SK-N-SH (cell line): ENCODE data around the gene CSNK1D.
"Not testable (repeated sequence)": the region's sequence is repeated elsewhere in the genome, so short reads cannot be mapped to it uniquely, and the experiment has no call there.

Experiments
- CTCF ChIP-seq: fragments of 200-600 bp; sonication (generic); IDR thresholded peaks from 2 replicates; pipeline ENCODE4 v1.6.1; 2017; ENCODE audit warnings: antibody characterized with exemption, mild to moderate bottlenecking, moderate library complexity
- EZH2phosphoT487 ChIP-seq: fragments of 200-600 bp; sonication (generic); IDR thresholded peaks from 2 replicates; pipeline ENCODE4 v1.6.1; 2017; ENCODE audit warnings: low read depth, mixed run types, mild to moderate bottlenecking, antibody characterized with exemption, moderate library complexity, borderline replicate concordance
- FOSL2 ChIP-seq: IDR thresholded peaks from 2 replicates; pipeline ENCODE4 v1.4.0; 2012; ENCODE audit warnings: low read depth, mild to moderate bottlenecking, moderate library complexity, borderline replicate concordance
- GABPA ChIP-seq: IDR thresholded peaks from 2 replicates; pipeline ENCODE4 v1.4.0; 2012; ENCODE audit warnings: low read depth, mild to moderate bottlenecking
- IRF3 ChIP-seq: fragments of 150-350 bp; IDR thresholded peaks from 2 replicates; pipeline ENCODE4 v1.6.1; 2016; ENCODE audit warnings: mild to moderate bottlenecking, low read depth, low read length
- POLR2AphosphoS5 ChIP-seq: IDR thresholded peaks from 2 replicates; pipeline ENCODE4 v1.6.1; 2012; ENCODE audit warnings: low read depth, low read length
- RAD21 ChIP-seq: IDR thresholded peaks from 2 replicates; pipeline ENCODE4 v1.6.1; 2012; ENCODE audit warnings: mild to moderate bottlenecking, low read length
- RFX5 ChIP-seq: IDR thresholded peaks from 2 replicates; pipeline ENCODE4 v1.6.1; 2012; ENCODE audit warnings: mild to moderate bottlenecking, improper control_type of control experiment, low read length
- SIN3A ChIP-seq: IDR thresholded peaks from 2 replicates; pipeline ENCODE4 v1.6.1; 2012; ENCODE audit warnings: low read depth, mild to moderate bottlenecking, low read length, moderate library complexity, borderline replicate concordance
- SMC3 ChIP-seq: IDR thresholded peaks from 2 replicates; pipeline ENCODE4 v1.6.1; 2012; ENCODE audit warnings: low read depth, low read length, improper control_type of control experiment
- ZBTB33 ChIP-seq: IDR thresholded peaks from 2 replicates; pipeline ENCODE4 v1.4.0; 2012; ENCODE audit warnings: low read depth, borderline replicate concordance
- TF ChIP-seq, protein P1 (sequence below): IDR thresholded peaks from 2 replicates; pipeline ENCODE4 v1.6.1; 2012; ENCODE audit warnings: mild to moderate bottlenecking, low read depth, low read length, moderate library complexity

- TF ChIP-seq SMC3, EZH2phosphoT487, FOSL2, CTCF, RAD21, GABPA, RFX5, ZBTB33, POLR2AphosphoS5, SIN3A, IRF3: not testable (repeated sequence)
- TF ChIP-seq, protein P1, sequence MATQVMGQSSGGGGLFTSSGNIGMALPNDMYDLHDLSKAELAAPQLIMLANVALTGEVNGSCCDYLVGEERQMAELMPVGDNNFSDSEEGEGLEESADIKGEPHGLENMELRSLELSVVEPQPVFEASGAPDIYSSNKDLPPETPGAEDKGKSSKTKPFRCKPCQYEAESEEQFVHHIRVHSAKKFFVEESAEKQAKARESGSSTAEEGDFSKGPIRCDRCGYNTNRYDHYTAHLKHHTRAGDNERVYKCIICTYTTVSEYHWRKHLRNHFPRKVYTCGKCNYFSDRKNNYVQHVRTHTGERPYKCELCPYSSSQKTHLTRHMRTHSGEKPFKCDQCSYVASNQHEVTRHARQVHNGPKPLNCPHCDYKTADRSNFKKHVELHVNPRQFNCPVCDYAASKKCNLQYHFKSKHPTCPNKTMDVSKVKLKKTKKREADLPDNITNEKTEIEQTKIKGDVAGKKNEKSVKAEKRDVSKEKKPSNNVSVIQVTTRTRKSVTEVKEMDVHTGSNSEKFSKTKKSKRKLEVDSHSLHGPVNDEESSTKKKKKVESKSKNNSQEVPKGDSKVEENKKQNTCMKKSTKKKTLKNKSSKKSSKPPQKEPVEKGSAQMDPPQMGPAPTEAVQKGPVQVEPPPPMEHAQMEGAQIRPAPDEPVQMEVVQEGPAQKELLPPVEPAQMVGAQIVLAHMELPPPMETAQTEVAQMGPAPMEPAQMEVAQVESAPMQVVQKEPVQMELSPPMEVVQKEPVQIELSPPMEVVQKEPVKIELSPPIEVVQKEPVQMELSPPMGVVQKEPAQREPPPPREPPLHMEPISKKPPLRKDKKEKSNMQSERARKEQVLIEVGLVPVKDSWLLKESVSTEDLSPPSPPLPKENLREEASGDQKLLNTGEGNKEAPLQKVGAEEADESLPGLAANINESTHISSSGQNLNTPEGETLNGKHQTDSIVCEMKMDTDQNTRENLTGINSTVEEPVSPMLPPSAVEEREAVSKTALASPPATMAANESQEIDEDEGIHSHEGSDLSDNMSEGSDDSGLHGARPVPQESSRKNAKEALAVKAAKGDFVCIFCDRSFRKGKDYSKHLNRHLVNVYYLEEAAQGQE: not testable (repeated sequence)
These were observed 13.2 kb downstream of the CSNK1D start for GRCh38 chr17:82259972-82260961.
